ENCODE results near the gene CNTN6. TPM values are rescaled to one million over a fixed set of nuclear protein-coding genes. Genes with fewer than 3 reads are reported as not detected.
"Not testable (repeated sequence)": the region's sequence is repeated elsewhere in the genome, so short reads cannot be mapped to it uniquely, and the experiment has no call there.

Gene CNTN6
- total and polyA plus RNA-seq, 11 donors, result not detected

DNA sequence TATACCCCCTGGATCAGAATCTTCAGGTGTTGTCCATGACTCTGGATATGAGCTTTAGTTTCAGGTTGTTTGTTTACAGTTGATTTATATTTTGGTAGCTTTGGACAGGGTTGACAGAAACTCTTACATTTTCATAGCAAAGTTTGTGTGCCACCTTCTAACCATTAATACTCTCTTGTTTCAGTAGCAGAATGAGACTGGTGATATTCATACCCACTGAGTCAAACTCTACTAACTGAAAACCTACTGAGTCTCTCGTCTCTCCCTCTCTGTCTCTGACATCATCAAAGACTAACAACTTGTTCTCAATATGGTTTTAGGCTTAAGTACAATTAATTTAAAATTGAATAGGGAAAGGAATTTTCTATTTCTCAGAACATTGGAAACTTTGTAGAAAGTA, 282.3 kb downstream of the CNTN6 start:
- ATAC-seq (no peak), DNase-seq (no peak)
- Histone ChIP-seq H3K9me3 (peaks cover 0 to 9% (median 0%) of the 10 kb centered on the region in 12 donors), H3K4me3 (no peak overlapping the region), H3K27ac (no peak overlapping the region), H3K27me3 (no peaks in the 10 kb centered on the region), H3K4me1 (no peaks in the 10 kb centered on the region), H3K36me3 (no peaks in the 10 kb centered on the region)
- WGBS, 4 donors, result 66 to 76% (median 71%) methylated on average over 1 of the region's 1 CpG
- no peak for TF ChIP-seq CTCF (IDR thresholded peaks at IDR 0.05)
- TF ChIP-seq POLR2A (IDR thresholded peaks at IDR 0.05), result no peak
- intact Hi-C loops (cut with DNase I), result no loop called here

DNA sequence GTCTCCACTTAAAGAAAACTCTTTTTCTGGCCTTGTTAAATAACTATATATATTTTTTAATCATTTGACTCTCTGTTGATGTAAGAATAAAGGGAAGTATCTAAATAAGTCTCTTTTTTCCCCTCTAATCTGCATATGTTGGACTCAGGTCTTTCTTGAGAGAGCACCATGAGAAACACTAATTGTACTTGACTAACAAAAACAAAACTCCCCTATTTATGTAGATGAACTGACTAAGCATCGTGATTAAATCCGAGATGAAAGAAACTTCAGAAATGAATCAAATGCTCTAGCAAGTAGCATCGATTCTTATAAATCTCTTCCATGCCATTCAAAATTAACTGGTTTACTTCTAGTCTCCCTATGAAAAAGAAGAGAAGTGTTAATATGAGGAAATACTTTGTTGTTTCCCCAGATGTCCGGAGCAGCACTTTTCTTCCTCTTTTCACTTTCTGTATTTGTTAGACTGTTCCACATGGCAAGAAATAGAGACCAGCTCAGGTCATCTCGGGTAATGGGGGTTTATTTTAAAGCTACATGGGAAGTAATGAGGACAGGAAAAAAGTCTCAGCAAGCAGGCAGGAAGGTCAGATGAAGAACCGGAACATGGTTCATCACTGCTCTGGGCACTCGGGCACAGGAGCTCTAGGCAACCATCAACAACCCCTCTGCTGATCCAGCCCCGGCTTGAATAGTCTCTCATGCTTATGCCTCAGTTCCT, 288.3 kb downstream of the CNTN6 start:
- Histone ChIP-seq H3K27me3 (no peaks in the 10 kb centered on the region), H3K4me3 (no peak overlapping the region), H3K36me3 (no peaks in the 10 kb centered on the region), H3K9me3 (peaks cover 0 to 10% (median 0%) of the 10 kb centered on the region in 12 donors), H3K4me1 (no peaks in the 10 kb centered on the region), H3K27ac (no peak overlapping the region)
- peak; percentile 20 to 60 (median 44) for ATAC-seq
- TF ChIP-seq POLR2A (IDR thresholded peaks at IDR 0.05) (no peak), CTCF (IDR thresholded peaks at IDR 0.05) (no peak)
- intact Hi-C loops (cut with DNase I), result no loop called here
- 72 to 81% (median 75%) methylated on average over 8 of the region's 8 CpGs for WGBS, 4 donors
- peak in 2 of 5 donors; percentile 8 to 27 for DNase-seq

DNA sequence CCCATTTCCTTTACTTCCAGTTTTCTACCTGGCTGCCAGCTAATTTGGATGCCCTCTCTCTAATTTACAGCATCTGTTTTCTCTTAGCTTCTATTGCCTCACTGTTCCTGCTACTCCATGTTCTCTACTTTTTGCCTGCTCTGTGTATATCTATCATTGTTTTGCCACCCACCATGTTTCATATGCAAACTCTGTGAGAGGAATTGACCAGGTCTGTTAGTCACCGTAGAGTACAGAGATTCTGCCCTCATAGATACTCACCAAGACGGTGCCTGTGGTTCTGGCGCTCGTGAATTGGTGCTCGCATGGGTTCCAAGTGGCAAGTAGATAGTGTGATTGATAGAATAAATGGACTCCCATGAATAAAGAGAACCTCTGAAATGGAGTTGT, 288.8 kb downstream of the CNTN6 start:
- no peaks in the 10 kb centered on the region for H3K4me1 ChIP-seq
- ATAC-seq, result no peak
- no peaks in the 10 kb centered on the region for H3K27me3 ChIP-seq
- DNase-seq, result no peak
- intact Hi-C loops (cut with DNase I), result no loop called here
- H3K27ac ChIP-seq, result no peak overlapping the region
- H3K36me3 ChIP-seq, result no peaks in the 10 kb centered on the region
- H3K9me3 ChIP-seq, result peaks cover 0 to 10% (median 0%) of the 10 kb centered on the region in 12 donors
- TF ChIP-seq CTCF (IDR thresholded peaks at IDR 0.05), result no peak
- no peak for TF ChIP-seq POLR2A (IDR thresholded peaks at IDR 0.05)
- WGBS, 4 donors, result 67 to 72% (median 71%) methylated on average over 5 of the region's 5 CpGs
- no peak overlapping the region for H3K4me3 ChIP-seq

DNA sequence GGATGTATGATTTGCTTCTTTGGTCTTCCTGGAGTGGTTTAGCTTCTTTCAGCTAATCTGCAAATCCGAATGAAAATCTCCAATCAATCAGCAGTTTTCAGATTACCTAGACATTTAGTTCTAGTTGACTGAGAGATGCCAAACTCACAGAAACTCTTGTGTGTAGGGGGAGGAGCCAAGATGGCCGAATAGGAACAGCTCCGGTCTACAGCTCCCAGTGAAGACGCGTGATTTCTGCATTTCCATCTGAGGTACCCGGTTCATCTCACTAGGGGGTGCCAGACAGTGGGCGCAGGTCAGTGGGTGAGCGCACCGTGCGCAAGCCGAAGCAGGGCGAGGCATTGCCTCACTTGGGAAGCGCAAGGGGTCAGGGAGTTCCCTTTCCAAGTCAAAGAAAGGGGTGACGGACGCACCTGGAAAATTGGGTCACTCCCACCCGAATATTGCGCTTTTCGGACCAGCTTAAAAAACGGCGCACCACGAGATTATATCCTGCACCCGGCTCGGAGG, 294.6 kb downstream of the CNTN6 start:
- 89 to 97% (median 93%) methylated on average over 16 to 23 of the region's 23 CpGs for WGBS, 4 donors
- intact Hi-C loops (cut with DNase I); H3K27ac ChIP-seq; ATAC-seq; H3K36me3 ChIP-seq; H3K4me1 ChIP-seq; DNase-seq; H3K27me3 ChIP-seq; H3K4me3 ChIP-seq; H3K9me3 ChIP-seq: not testable (repeated sequence)
